ENCODE results near the gene ABAT. TPM values are rescaled to one million over a fixed set of nuclear protein-coding genes. Genes with fewer than 3 reads are reported as not detected.

Gene ABAT
- total RNA-seq, 2 donors from 2014 or later, result 9.2 to 24.2 TPM

DNA sequence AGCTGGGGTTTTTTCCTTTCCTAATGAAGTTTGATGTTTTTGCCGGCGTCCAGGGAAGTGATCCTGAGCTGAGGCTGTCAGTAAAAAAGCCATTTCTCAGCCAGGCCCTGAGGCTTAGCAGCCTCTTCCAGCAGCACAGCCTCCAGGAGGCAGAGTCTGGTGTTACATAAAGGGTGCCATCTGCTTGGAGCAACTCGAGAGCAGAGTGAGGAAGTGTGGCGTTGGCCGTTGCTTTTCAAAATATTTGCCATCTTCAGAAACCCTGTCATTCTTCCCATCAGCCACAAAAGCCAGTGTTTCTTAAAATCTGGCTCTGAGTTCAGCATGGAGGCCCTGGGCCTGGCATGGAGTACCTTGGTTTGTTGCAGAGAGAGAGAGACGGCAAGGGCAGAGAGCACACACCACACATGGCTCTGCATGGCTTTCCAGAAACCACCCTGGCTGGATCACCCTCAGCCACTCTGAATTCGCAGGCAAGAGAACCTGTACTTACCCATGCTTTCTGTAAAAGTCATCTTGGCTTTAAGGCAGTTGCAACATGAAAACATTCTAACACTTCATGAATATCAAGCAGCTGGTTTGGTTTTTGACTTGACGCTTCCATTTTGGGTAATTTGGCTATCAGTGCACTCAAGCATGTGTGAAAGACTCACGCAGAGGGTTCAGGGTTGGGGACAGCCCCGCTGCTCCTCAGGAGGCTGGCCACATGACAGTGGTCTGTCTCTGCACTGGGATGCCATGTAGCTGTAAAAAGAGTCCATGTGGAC is 144.3 kb downstream of the ABAT start:
- no peak for ATAC-seq
- intact Hi-C loops (cut with DNase I, micrococcal nuclease), result no loop called here

GRCh38 chr16:8819411-8820034 is 145.1 kb downstream of the ABAT start:
- no peak for ATAC-seq
- no peak for DNase-seq
- intact Hi-C loops (cut with DNase I, micrococcal nuclease), result no loop called here

More for the DNA sequence above, 144.3 kb downstream of the ABAT start:
- no peak for DNase-seq

GRCh38 chr16:8822403-8822802 is 148.0 kb downstream of the ABAT start:
- DNase-seq (no peak), ATAC-seq (no peak)
- intact Hi-C loops (cut with DNase I, micrococcal nuclease), result no loop called here

- intact Hi-C loops (cut with DNase I, micrococcal nuclease), result no loop called here
- ATAC-seq, result no peak
- DNase-seq, result no peak
These were observed 152.0 kb downstream of the ABAT start for GRCh38 chr16:8826278-8826879.

DNA sequence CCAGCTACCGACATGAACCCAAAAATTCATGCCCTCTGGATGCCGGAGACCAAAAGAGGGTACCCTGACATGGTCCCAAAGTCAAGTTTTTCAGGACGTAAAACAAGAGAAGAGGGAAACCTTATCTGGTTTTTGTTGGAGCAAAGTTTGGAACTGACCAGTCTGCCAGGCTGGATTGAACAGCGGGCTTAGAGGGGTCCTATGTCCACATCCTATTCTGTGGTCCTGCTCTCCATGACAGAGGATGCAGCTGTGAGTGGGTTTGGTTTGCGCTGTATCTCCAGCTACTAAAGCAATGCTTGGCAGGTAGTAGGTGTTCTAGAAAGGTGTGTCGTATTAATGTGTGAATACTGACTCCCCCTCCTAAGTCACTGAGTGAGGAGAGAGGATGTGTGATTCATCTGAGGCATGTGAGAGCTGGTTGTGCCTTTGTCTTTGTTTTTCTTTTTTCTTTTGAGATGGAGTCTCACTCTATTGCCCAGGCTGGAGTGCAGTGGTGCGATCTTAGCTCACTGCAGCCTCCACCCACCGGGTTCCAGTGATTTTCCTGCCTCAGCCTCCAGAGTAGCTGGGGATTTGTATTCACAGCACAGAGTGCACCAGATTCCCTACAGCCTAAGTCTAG is 154.2 kb downstream of the ABAT start:
- DNase-seq (no peak), ATAC-seq (no peak)
- intact Hi-C loops (cut with DNase I, micrococcal nuclease), result no loop called here

DNA sequence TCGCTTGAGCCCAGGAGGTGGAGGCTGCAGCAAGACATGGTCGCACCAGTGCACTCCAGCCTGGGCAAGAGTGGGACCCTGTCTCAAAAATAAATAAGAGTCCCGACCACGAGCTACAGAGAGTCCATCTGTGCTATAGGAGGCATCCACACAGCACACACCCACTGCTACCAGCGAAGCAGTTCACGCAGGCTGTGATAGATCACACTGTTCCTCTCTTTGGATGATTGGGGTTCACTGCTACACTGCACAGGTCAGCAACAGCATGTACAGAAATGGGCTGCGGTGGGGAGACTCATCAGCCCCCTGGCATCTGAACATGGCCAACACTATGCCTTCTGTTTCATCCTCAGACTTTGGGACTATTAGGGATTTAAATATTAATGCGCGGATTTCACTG is 157.0 kb downstream of the ABAT start:
- intact Hi-C loops (cut with DNase I, micrococcal nuclease), result no loop called here
- no peak for DNase-seq
- ATAC-seq, result no peak

DNA sequence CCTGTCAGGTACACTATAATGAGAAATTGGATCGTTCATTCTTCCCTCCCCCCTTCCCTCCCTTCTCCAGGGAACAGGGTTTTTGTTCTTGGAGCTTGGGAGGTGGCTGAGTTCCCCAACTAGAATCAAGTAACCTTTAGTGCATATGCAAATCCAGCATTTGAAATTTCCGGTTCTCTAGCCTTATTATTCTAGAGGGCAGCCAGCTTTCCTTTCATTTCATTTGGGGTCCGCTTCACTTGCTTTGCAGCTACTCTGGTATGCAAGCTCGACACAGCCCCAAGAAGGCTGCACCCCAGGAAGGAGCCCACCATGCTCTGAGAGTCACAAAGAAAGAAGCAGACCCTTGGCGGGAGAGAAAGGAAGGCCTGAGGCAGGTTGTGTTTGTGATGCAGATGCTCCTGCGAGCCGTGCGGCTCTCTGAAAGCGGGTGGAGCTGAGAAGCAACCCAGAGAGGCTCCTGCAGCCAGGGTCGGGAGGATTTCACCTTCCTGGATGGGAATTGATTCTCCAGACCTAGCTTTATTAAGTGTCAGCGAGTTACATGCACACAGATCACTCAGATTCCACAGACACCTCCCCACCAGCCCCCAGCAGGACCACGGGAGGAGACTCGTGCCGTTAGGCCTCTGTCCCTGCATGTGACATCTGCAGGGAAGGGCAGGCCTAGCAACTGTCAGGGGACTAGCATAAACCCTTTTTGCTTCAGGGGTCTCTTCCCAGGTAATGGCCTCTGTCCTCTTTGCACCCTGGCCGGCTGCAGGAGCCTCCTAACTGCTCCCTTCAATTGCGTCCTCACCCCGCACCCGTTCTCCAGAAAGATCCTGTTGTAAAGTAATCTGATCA is 157.7 kb downstream of the ABAT start:
- ATAC-seq (no peak), DNase-seq (no peak)
- intact Hi-C loops (cut with DNase I, micrococcal nuclease), result no loop called here

DNA sequence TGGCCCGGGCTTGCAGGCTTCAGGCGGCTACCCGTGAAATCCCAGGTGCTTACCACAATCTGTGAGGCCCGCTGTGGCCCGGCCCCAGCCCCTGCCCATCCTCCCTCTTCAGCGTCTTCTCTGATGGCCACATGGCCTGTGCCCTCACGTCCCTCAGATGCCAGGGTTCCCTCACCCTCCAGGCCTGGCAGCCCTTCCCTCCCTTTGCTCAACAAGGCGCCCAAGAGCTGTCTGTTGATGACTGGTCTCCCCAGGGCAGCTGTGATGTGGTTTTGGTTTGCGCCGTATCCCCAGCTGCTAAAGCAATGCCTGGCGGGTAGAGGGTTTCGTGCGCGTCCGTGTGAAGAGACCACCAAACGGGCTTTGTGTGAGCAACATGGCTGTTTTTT is 158.3 kb downstream of the ABAT start:
- ATAC-seq, result no peak

More for the DNA sequence above, 158.3 kb downstream of the ABAT start:
- intact Hi-C loops (cut with DNase I, micrococcal nuclease), result no loop called here
- DNase-seq, result no peak

Other genes with a start within 250 kb of the ABAT start
- not detected for gene TMEM114, start 84.1 kb upstream of the ABAT start, total RNA-seq
- 10 to 100 TPM; 25.4 to 35.7 TPM for gene METTL22, start 52.9 kb upstream of the ABAT start, total RNA-seq
- 10 to 100 TPM; 12.1 to 14.3 TPM for gene TMEM186, start 123.0 kb downstream of the ABAT start, total RNA-seq
- 10 to 100 TPM; 55.1 to 92.4 TPM for gene PMM2, start 123.2 kb downstream of the ABAT start, total RNA-seq
- gene CARHSP1, start 194.4 kb downstream of the ABAT start, total RNA-seq, result 10 to 100 TPM; 50.2 to 50.9 TPM
- gene LITAFD, start 207.7 kb downstream of the ABAT start, total RNA-seq, result not detected

Measured in left colon (tissue), 2 donors.